Measurements from ENCODE around the gene MBD4. TPM values are rescaled to one million over a fixed set of nuclear protein-coding genes. Genes with fewer than 3 reads are reported as not detected.

The MBD4 gene
- total RNA-seq, 1 experiment from 2014 or later: 40.1 TPM

GRCh38 chr3:129473067-129473768 is 33.5 kb upstream of the MBD4 start:
- H3K9ac ChIP-seq (ENCODE audit: extremely low read depth, insufficient read length, low read length): no peak overlapping the region
- H3K27me3 Mint-ChIP-seq (ENCODE audit: low read depth): no peaks in the 10 kb centered on the region
- no peaks in the 10 kb centered on the region for H3K4me1 Mint-ChIP-seq
- no peaks in the 10 kb centered on the region for H4K20me1 ChIP-seq (ENCODE audit: control insufficient read depth, insufficient read depth, insufficient read length)
- no peak overlapping the region for H3K56ac ChIP-seq (ENCODE audit: insufficient read length, low read depth, low read length)
- H3K23me2 ChIP-seq (ENCODE audit: insufficient read length, low read depth, low read length, poor library complexity, severe bottlenecking): no peaks in the 10 kb centered on the region
- H3K27ac Mint-ChIP-seq: no peak overlapping the region
- WGBS (ENCODE audit: extremely low coverage, insufficient read length, low lambda C conversion rate): no CpG with 5 or more reads among the region's 4 CpGs
- H2AFZ ChIP-seq (ENCODE audit: low read length): no peak overlapping the region
- no peak overlapping the region for H3K23ac ChIP-seq (ENCODE audit: insufficient read length, low read depth, low read length)
- H3K27me3 ChIP-seq (ENCODE audit: insufficient read depth, low read length): no peaks in the 10 kb centered on the region
- H4K8ac ChIP-seq (replicated peaks; ENCODE audit: insufficient read length, low read depth, low read length): no peak overlapping the region
- H3K4me1 ChIP-seq (ENCODE audit: insufficient read depth, low read length): no peaks in the 10 kb centered on the region
- no peak overlapping the region for H2BK15ac ChIP-seq (ENCODE audit: low read depth, low read length)
- no peak overlapping the region for H3T11ph ChIP-seq (ENCODE audit: low read length)
- H4K5ac ChIP-seq (ENCODE audit: insufficient read length, low read depth, low read length): no peak overlapping the region
- H4K91ac ChIP-seq (ENCODE audit: insufficient read length, low read depth, low read length): no peak overlapping the region
- no peak overlapping the region for H2AK5ac ChIP-seq (ENCODE audit: insufficient read length, low read length)
- H3K4ac ChIP-seq (ENCODE audit: low read depth, low read length): no peak overlapping the region
- no peaks in the 10 kb centered on the region for H3K79me2 ChIP-seq (ENCODE audit: insufficient read depth, low read length)
- H3K4me3 Mint-ChIP-seq: no peak overlapping the region
- no peak overlapping the region for H3K18ac ChIP-seq (ENCODE audit: insufficient read length, low read depth, low read length)
- H2BK120ac ChIP-seq (ENCODE audit: low read depth, low read length, poor library complexity, severe bottlenecking): no peak overlapping the region
- H3K27ac ChIP-seq (ENCODE audit: insufficient read length, low read depth, low read length): no peak overlapping the region
- no peak overlapping the region for H2BK5ac ChIP-seq (ENCODE audit: insufficient read length, low read length)
- H3K79me1 ChIP-seq (ENCODE audit: insufficient read depth, low read depth, low read length, poor library complexity, severe bottlenecking): no peaks in the 10 kb centered on the region
- no peak overlapping the region for H3K14ac ChIP-seq (ENCODE audit: insufficient read depth, low read length)
- H2BK20ac ChIP-seq (ENCODE audit: low read depth, low read length, poor library complexity, severe bottlenecking): no peak overlapping the region
- DNase-seq: no peak
- no peaks in the 10 kb centered on the region for H3K9me3 Mint-ChIP-seq
- no peak overlapping the region for H3K4me2 ChIP-seq (ENCODE audit: insufficient read depth, insufficient read length, low read length)
- H3K9me3 ChIP-seq (ENCODE audit: control insufficient read depth, low read depth, low read length): no peaks in the 10 kb centered on the region
- TF ChIP-seq, protein P1, sequence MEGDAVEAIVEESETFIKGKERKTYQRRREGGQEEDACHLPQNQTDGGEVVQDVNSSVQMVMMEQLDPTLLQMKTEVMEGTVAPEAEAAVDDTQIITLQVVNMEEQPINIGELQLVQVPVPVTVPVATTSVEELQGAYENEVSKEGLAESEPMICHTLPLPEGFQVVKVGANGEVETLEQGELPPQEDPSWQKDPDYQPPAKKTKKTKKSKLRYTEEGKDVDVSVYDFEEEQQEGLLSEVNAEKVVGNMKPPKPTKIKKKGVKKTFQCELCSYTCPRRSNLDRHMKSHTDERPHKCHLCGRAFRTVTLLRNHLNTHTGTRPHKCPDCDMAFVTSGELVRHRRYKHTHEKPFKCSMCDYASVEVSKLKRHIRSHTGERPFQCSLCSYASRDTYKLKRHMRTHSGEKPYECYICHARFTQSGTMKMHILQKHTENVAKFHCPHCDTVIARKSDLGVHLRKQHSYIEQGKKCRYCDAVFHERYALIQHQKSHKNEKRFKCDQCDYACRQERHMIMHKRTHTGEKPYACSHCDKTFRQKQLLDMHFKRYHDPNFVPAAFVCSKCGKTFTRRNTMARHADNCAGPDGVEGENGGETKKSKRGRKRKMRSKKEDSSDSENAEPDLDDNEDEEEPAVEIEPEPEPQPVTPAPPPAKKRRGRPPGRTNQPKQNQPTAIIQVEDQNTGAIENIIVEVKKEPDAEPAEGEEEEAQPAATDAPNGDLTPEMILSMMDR (conservative IDR thresholded peaks at IDR 0.05): no peak
- H2BK12ac ChIP-seq (ENCODE audit: insufficient read length, low read depth, low read length): no peak overlapping the region
- H3K36me3 Mint-ChIP-seq (ENCODE audit: insufficient read depth in 1 of 3, low read depth in 3 of 3): peaks cover 2 to 29% (median 20%) of the 10 kb centered on the region in 3 experiments; a peak in 5 of 7 replicates

Measured in H9 (cell line).